Neuronal stem cell (in vitro differentiated cells): ENCODE data around the gene MIER1.

Experiments
- DNase-seq: peaks from one replicate; pipeline ENCODE4 v3.0.0-alpha.2; 2013; ENCODE audit warnings: low spot score
- H2AFZ ChIP-seq: one replicate; pipeline ENCODE4 v1.6.1; 2013; ENCODE audit warnings: mild to moderate bottlenecking, low read length, inconsistent platforms
- H2AK5ac ChIP-seq: 2 replicates; pipeline ENCODE4 v1.6.1; 2013; ENCODE audit warnings: low read depth, mild to moderate bottlenecking, inconsistent platforms, low read length, moderate library complexity, mixed read lengths
- H2BK120ac ChIP-seq: 2 replicates; pipeline ENCODE4 v1.6.1; 2013; ENCODE audit warnings: low read depth, mild to moderate bottlenecking, inconsistent platforms, low read length, moderate library complexity, mixed read lengths
- H2BK12ac ChIP-seq: one replicate; pipeline ENCODE4 v1.6.1; 2013; ENCODE audit warnings: low read length, inconsistent platforms
- H2BK15ac ChIP-seq: 2 replicates; pipeline ENCODE4 v1.6.1; 2013; ENCODE audit warnings: mild to moderate bottlenecking, low read length, inconsistent platforms, mixed read lengths
- H2BK5ac ChIP-seq: one replicate; pipeline ENCODE4 v1.6.1; 2013; ENCODE audit warnings: inconsistent platforms, mild to moderate bottlenecking, low read length, moderate library complexity
- H3K14ac ChIP-seq: one replicate; pipeline ENCODE4 v1.6.1; 2013; ENCODE audit warnings: low read length, inconsistent platforms
- H3K18ac ChIP-seq: 2 replicates; pipeline ENCODE4 v1.6.1; 2013; ENCODE audit warnings: low read length, inconsistent platforms
- H3K23ac ChIP-seq: 2 replicates; pipeline ENCODE4 v1.6.1; 2013; ENCODE audit warnings: low read depth, mild to moderate bottlenecking, mixed read lengths, low read length, inconsistent platforms; ENCODE audit not compliant: poor library complexity
- H3K27ac ChIP-seq: replicated peaks from 3 replicates; pipeline ENCODE4 v1.5.1; 2013; ENCODE audit warnings: low read length, inconsistent platforms
- H3K27me3 ChIP-seq, 3 experiments: 2 replicates each; pipeline ENCODE4 v1.6.1; 2013; ENCODE audit warnings: low read length in 3 of 3, mild to moderate bottlenecking in 2 of 3, inconsistent platforms in 1 of 3, low read depth in 1 of 3, mixed read lengths in 1 of 3, moderate library complexity in 1 of 3; ENCODE audit not compliant: control insufficient read depth in 3 of 3, insufficient read depth in 3 of 3
- H3K36me3 ChIP-seq, 2 donors: replicated peaks in 1 of 2; 2 replicates each; pipeline ENCODE4 v1.6.1; 2013; ENCODE audit warnings: low read length in 2 of 2; ENCODE audit not compliant: control insufficient read depth in 2 of 2, insufficient read depth in 2 of 2
- H3K4ac ChIP-seq: 2 replicates; pipeline ENCODE4 v1.6.1; 2013; ENCODE audit warnings: inconsistent platforms, mild to moderate bottlenecking, low read length, moderate library complexity
- H3K4me1 ChIP-seq, 2 donors: 1 replicate in 1 of 2; 2 replicates in 1 of 2; pipeline ENCODE4 v1.6.1; 2013; ENCODE audit warnings: low read length in 2 of 2, low read depth in 1 of 2; ENCODE audit not compliant: control insufficient read depth in 2 of 2, insufficient read depth in 1 of 2
- H3K4me2 ChIP-seq: one replicate; pipeline ENCODE4 v1.6.1; 2013; ENCODE audit warnings: mild to moderate bottlenecking, low read length, inconsistent platforms; ENCODE audit not compliant: insufficient read depth, poor library complexity, severe bottlenecking
- H3K4me3 ChIP-seq, 2 donors: 2 replicates each; pipeline ENCODE4 v1.5.1; 2013; ENCODE audit warnings: low read length in 2 of 2, mild to moderate bottlenecking in 2 of 2, inconsistent platforms in 1 of 2, moderate library complexity in 1 of 2
- H3K79me1 ChIP-seq: one replicate; pipeline ENCODE4 v1.6.1; 2013; ENCODE audit warnings: low read depth, mild to moderate bottlenecking, inconsistent platforms, low read length, moderate library complexity
- H3K9ac ChIP-seq: one replicate; pipeline ENCODE4 v1.6.1; 2013; ENCODE audit warnings: mild to moderate bottlenecking, low read depth, low read length, inconsistent platforms; ENCODE audit not compliant: poor library complexity
- H3K9me3 ChIP-seq, 2 donors: replicated peaks in 1 of 2; 2 replicates each; pipeline versions ENCODE3 to v1.6.1; 2013; ENCODE audit warnings: low read length in 2 of 2, mild to moderate bottlenecking in 2 of 2, inconsistent platforms in 1 of 2, low read depth in 1 of 2, mixed read lengths in 1 of 2, moderate library complexity in 1 of 2; ENCODE audit not compliant: control insufficient read depth in 2 of 2, insufficient read depth in 1 of 2
- H4K8ac ChIP-seq: one replicate; pipeline ENCODE4 v1.6.1; 2013; ENCODE audit warnings: low read depth, mild to moderate bottlenecking, inconsistent platforms, low read length, moderate library complexity
- H4K91ac ChIP-seq: one replicate; pipeline ENCODE4 v1.6.1; 2013; ENCODE audit warnings: low read length, low read depth, mild to moderate bottlenecking, inconsistent platforms; ENCODE audit not compliant: poor library complexity
- WGBS, 2 donors: extraction: QIAGEN DNeasy Blood & Tissue Kit; methylation state at CpG; one replicate each; pipeline ENCODE4 v1.1.7; 2013; ENCODE audit warnings: missing lambda C conversion rate in 2 of 2, mixed read lengths in 1 of 2; ENCODE audit not compliant: insufficient read length in 2 of 2, insufficient replicate concordance in 1 of 2; ENCODE audit errors: extremely low coverage in 2 of 2; 5-methylcytosine and 5-hydroxymethylcytosine counted together

Gene MIER1

DNA sequence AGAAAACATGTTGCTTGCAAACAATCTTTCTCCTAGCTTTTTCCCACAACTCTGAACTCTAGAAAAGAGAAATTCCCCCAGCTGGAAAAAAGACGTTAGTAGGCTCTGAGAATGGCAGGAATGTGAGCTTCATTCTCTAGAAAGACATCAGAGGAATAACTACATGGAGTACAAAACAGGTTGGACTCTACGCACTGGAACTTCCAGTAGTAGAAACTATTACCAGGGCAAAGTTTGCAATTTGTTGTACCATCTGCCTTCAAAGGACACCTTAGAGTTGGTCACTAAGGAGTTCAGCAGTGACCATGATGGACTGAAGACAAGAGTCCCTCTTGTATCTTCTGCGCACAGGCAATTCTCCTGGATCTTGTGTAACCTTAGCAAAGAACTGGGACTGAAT lies 68.3 kb downstream of the MIER1 start:
- Histone ChIP-seq H3K27ac (no peak overlapping the region), H2BK120ac (no peak overlapping the region), H4K8ac (no peak overlapping the region), H3K79me1 (no peaks in the 10 kb centered on the region), H3K14ac (no peak overlapping the region), H3K4ac (no peak overlapping the region), H3K18ac (no peak overlapping the region), H3K4me1 (no peaks in the 10 kb centered on the region), H2AFZ (no peak overlapping the region), H3K36me3 (peaks cover 2 to 44% of the 10 kb centered on the region in 2 donors), H2AK5ac (no peak overlapping the region), H4K91ac (no peak overlapping the region), H3K9me3 (no peaks in the 10 kb centered on the region), H3K4me3 (no peak overlapping the region), H2BK12ac (no peak overlapping the region), H2BK15ac (no peak overlapping the region), H3K9ac (no peak overlapping the region), H3K27me3 (no peaks in the 10 kb centered on the region), H2BK5ac (no peak overlapping the region), H3K23ac (no peak overlapping the region), H3K4me2 (no peak overlapping the region)
- WGBS, 2 donors: no CpG with 5 or more reads among the region's 3 CpGs
- no peak for DNase-seq

DNA sequence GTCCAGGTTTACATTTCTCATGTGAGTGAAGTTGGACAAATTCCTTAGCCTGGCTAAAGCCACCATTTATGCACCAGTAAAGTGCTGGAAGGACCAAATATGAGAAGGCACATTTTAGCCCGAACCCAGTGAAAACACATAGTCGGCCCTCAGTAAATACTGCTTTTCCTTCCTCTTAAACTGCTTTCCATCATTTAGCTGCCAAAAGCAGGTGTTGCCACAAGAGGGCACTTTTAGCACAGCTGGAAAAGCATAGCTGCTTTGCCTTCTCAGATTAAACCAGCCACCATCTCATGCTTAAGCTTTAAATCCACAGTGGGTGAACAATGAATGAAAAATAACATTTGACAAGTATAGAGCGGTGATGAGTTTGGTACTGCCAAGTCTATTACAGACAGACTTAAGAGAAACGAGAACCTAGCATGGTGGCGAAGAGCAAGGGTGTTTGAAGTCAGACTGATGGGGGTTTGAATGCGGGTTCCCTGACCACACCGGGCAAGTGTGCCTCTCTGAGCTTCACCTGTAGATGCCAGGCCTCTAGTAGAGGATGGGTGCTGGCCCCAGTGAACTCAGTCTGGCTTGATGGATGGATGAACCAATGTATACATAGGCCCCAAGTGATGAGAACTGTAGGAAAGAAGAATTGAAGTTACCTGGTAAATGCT lies 71.4 kb downstream of the MIER1 start:
- H3K27ac ChIP-seq: no peak overlapping the region
- no peak overlapping the region for H3K9ac ChIP-seq
- no peak overlapping the region for H3K14ac ChIP-seq
- H3K18ac ChIP-seq: no peak overlapping the region
- H2AFZ ChIP-seq: no peak overlapping the region
- H2BK15ac ChIP-seq: no peak overlapping the region
- WGBS, 2 donors: no CpG with 5 or more reads among the region's 7 CpGs
- H3K4ac ChIP-seq: no peak overlapping the region
- no peak overlapping the region for H2BK12ac ChIP-seq
- H2BK120ac ChIP-seq: no peak overlapping the region
- H3K4me1 ChIP-seq: no peaks in the 10 kb centered on the region
- no peaks in the 10 kb centered on the region for H3K9me3 ChIP-seq
- no peak overlapping the region for H3K4me2 ChIP-seq
- H3K4me3 ChIP-seq: no peak overlapping the region
- H3K79me1 ChIP-seq: no peaks in the 10 kb centered on the region
- H3K27me3 ChIP-seq: no peaks in the 10 kb centered on the region
- DNase-seq: peak; percentile 45
- no peak overlapping the region for H3K23ac ChIP-seq
- no peak overlapping the region for H2AK5ac ChIP-seq
- H3K36me3 ChIP-seq: peaks cover 0 to 41% of the 10 kb centered on the region in 2 donors
- no peak overlapping the region for H2BK5ac ChIP-seq
- H4K8ac ChIP-seq: no peak overlapping the region
- no peak overlapping the region for H4K91ac ChIP-seq

- H3K27ac ChIP-seq: no peak overlapping the region
- H3K27me3 ChIP-seq: no peaks in the 10 kb centered on the region
- H4K8ac ChIP-seq: no peak overlapping the region
- no peak overlapping the region for H4K91ac ChIP-seq
- H2BK120ac ChIP-seq: no peak overlapping the region
- H3K4me3 ChIP-seq: no peak overlapping the region
- H3K23ac ChIP-seq: no peak overlapping the region
- H3K79me1 ChIP-seq: no peaks in the 10 kb centered on the region
- H3K9ac ChIP-seq: no peak overlapping the region
- no peak overlapping the region for H2BK15ac ChIP-seq
- H2BK12ac ChIP-seq: no peak overlapping the region
- no peak overlapping the region for H3K4me2 ChIP-seq
- H3K4me1 ChIP-seq: no peaks in the 10 kb centered on the region
- H3K18ac ChIP-seq: no peak overlapping the region
- H3K36me3 ChIP-seq: peaks cover 0 to 53% of the 10 kb centered on the region in 2 donors
- H3K9me3 ChIP-seq: no peaks in the 10 kb centered on the region
- H2BK5ac ChIP-seq: no peak overlapping the region
- no peak overlapping the region for H3K14ac ChIP-seq
- no peak overlapping the region for H2AK5ac ChIP-seq
- no peak for DNase-seq
- no peak overlapping the region for H2AFZ ChIP-seq
- no peak overlapping the region for H3K4ac ChIP-seq
Observed at GRCh38 chr1:66998972-66999371, 74.2 kb downstream of the MIER1 start.

GRCh38 chr1:66999640-67000400 lies 75.0 kb downstream of the MIER1 start:
- H2BK12ac ChIP-seq: no peak overlapping the region
- H2AK5ac ChIP-seq: no peak overlapping the region
- no peak overlapping the region for H3K23ac ChIP-seq
- H4K91ac ChIP-seq: no peak overlapping the region
- no peaks in the 10 kb centered on the region for H3K79me1 ChIP-seq
- no peak overlapping the region for H3K4me3 ChIP-seq
- no peaks in the 10 kb centered on the region for H3K9me3 ChIP-seq
- WGBS, 2 donors: no CpG with 5 or more reads among the region's 7 CpGs
- no peaks in the 10 kb centered on the region for H3K4me1 ChIP-seq
- no peak overlapping the region for H2BK5ac ChIP-seq
- DNase-seq: no peak
- H3K27me3 ChIP-seq: no peaks in the 10 kb centered on the region
- H3K9ac ChIP-seq: no peak overlapping the region
- H3K14ac ChIP-seq: no peak overlapping the region
- no peak overlapping the region for H3K4ac ChIP-seq
- H3K4me2 ChIP-seq: no peak overlapping the region
- H2BK15ac ChIP-seq: no peak overlapping the region
- no peak overlapping the region for H2BK120ac ChIP-seq
- no peak overlapping the region for H2AFZ ChIP-seq
- H4K8ac ChIP-seq: no peak overlapping the region
- H3K36me3 ChIP-seq: peaks cover 0 to 61% of the 10 kb centered on the region in 2 donors
- H3K27ac ChIP-seq: no peak overlapping the region
- no peak overlapping the region for H3K18ac ChIP-seq
